IMR-90 (cell line): ENCODE data around the gene ALKAL2. TPM values are rescaled to one million over a fixed set of nuclear protein-coding genes. Genes with fewer than 3 reads are reported as not detected.
A peak's percentile ranks its signal among the peaks of the same experiment; 100 is the strongest.

Experiments
- ATAC-seq: fragments of 200-7000 bp; cut with Tn5 transposase; 2 replicates; pipeline ENCODE4 v1.9.1; 2020; ENCODE audit warnings: low read depth, mild to moderate bottlenecking, moderate library complexity
- BruUV-seq: library from RNA; stranded (reverse); fragments of 400-500 nt; replicated peaks from 2 replicates; lab custom pipeline; 2021; lab: Mats Ljungman, UMichigan
- CTCF ChIA-PET: fragments of 300-600 bp; formaldehyde crosslinking; extraction: SDS; loops from one replicate; lab custom pipeline; 2021; ENCODE audit warnings: antibody characterized with exemption; lab: Yijun Ruan, JAX
- POLR2A ChIA-PET: fragments of 300-600 bp; sonication (Branson Sonifier 250); formaldehyde crosslinking; loops from one replicate; lab custom pipeline; 2022; ENCODE audit warnings: antibody characterized with exemption; ENCODE audit not compliant: unreplicated experiment; lab: Charles Lee
- DNase-seq: peaks from one replicate; pipeline ENCODE4 v3.0.0; 2013
- H2AFZ ChIP-seq: replicated peaks from 2 replicates; pipeline ENCODE3; 2013; ENCODE audit warnings: low read length, mild to moderate bottlenecking; ENCODE audit not compliant: poor library complexity
- H2AK5ac ChIP-seq: 2 replicates; pipeline ENCODE4 v1.6.1; 2013; ENCODE audit warnings: low read depth, low read length, inconsistent platforms
- H2AK9ac ChIP-seq: replicated peaks from 2 replicates; pipeline ENCODE3; 2013; ENCODE audit warnings: mild to moderate bottlenecking, low read depth, low read length, moderate library complexity; ENCODE audit not compliant: poor library complexity
- H2BK120ac ChIP-seq: 2 replicates; pipeline ENCODE4 v1.6.1; 2013; ENCODE audit warnings: low read depth, low read length, inconsistent platforms
- H2BK15ac ChIP-seq: 3 replicates; pipeline ENCODE4 v1.6.1; 2013; ENCODE audit warnings: low read depth, low read length, inconsistent platforms
- H2BK20ac ChIP-seq: 2 replicates; pipeline ENCODE4 v1.6.1; 2013; ENCODE audit warnings: low read depth, mild to moderate bottlenecking, inconsistent platforms, low read length, moderate library complexity
- H2BK5ac ChIP-seq: 2 replicates; pipeline ENCODE4 v1.6.1; 2013; ENCODE audit warnings: mild to moderate bottlenecking, low read depth, low read length, inconsistent platforms; ENCODE audit not compliant: poor library complexity, severe bottlenecking
- H3K14ac ChIP-seq: replicated peaks from 2 replicates; pipeline ENCODE4 v1.6.1; 2013; ENCODE audit warnings: low read depth, low read length, inconsistent platforms
- H3K18ac ChIP-seq: 2 replicates; pipeline ENCODE4 v1.6.1; 2013; ENCODE audit warnings: low read depth, low read length, control low read depth
- H3K23ac ChIP-seq: 2 replicates; pipeline ENCODE4 v1.6.1; 2013; ENCODE audit warnings: low read depth, low read length, inconsistent platforms
- H3K27ac ChIP-seq: 2 replicates; pipeline ENCODE4 v1.5.1; 2013; ENCODE audit warnings: mild to moderate bottlenecking, control low read depth, low read length; ENCODE audit not compliant: insufficient read depth
- H3K27me3 ChIP-seq: 2 replicates; pipeline ENCODE4 v1.6.1; 2013; ENCODE audit warnings: low read length; ENCODE audit not compliant: control insufficient read depth, insufficient read depth
- H3K36me3 ChIP-seq: 2 replicates; pipeline ENCODE4 v1.6.1; 2013; ENCODE audit warnings: low read length, mixed read lengths; ENCODE audit not compliant: control insufficient read depth, insufficient read depth
- H3K4ac ChIP-seq: 2 replicates; pipeline ENCODE4 v1.6.1; 2013; ENCODE audit warnings: low read depth, low read length, inconsistent platforms
- H3K4me1 ChIP-seq: 2 replicates; pipeline ENCODE4 v1.6.1; 2013; ENCODE audit warnings: low read length, mixed read lengths; ENCODE audit not compliant: control insufficient read depth, insufficient read depth
- H3K4me2 ChIP-seq: 2 replicates; pipeline ENCODE4 v1.6.1; 2013; ENCODE audit warnings: low read depth, mild to moderate bottlenecking, control low read depth, low read length, moderate library complexity
- H3K4me3 ChIP-seq: 2 replicates; pipeline ENCODE4 v1.5.1; 2013; ENCODE audit warnings: low read depth, mild to moderate bottlenecking, control low read depth, low read length, moderate library complexity; ENCODE audit not compliant: insufficient read depth
- H3K56ac ChIP-seq: 2 replicates; pipeline ENCODE4 v1.6.1; 2013; ENCODE audit warnings: low read length, inconsistent platforms; ENCODE audit not compliant: insufficient read depth; ENCODE audit errors: extremely low read depth
- H3K79me1 ChIP-seq, 2 experiments: 2 replicates each; pipeline ENCODE4 v1.6.1; 2013; ENCODE audit warnings: low read length in 2 of 2, inconsistent platforms in 1 of 2, low read depth in 1 of 2
- H3K9ac ChIP-seq: 2 replicates; pipeline ENCODE4 v1.6.1; 2013; ENCODE audit warnings: low read depth, low read length, control low read depth
- H3K9me1 ChIP-seq: 2 replicates; pipeline ENCODE4 v1.6.1; 2013; ENCODE audit warnings: low read length, inconsistent platforms; ENCODE audit not compliant: insufficient read depth
- H3K9me3 ChIP-seq: 2 replicates; pipeline ENCODE4 v1.6.1; 2013; ENCODE audit warnings: low read length; ENCODE audit not compliant: control insufficient read depth, insufficient read depth
- H4K20me1 ChIP-seq: 2 replicates; pipeline ENCODE4 v1.6.1; 2013; ENCODE audit warnings: low read length, inconsistent platforms; ENCODE audit not compliant: insufficient read depth
- H4K5ac ChIP-seq: 2 replicates; pipeline ENCODE4 v1.6.1; 2013; ENCODE audit warnings: mild to moderate bottlenecking, low read depth, low read length, control low read depth
- H4K8ac ChIP-seq, 2 experiments: 2 replicates each; pipeline ENCODE4 v1.6.1; 2013; ENCODE audit warnings: low read depth in 2 of 2, low read length in 2 of 2, control low read depth in 1 of 2, inconsistent platforms in 1 of 2
- H4K91ac ChIP-seq: 2 replicates; pipeline ENCODE4 v1.6.1; 2013; ENCODE audit warnings: low read depth, low read length, inconsistent platforms; ENCODE audit not compliant: insufficient read depth
- BHLHE40 ChIP-seq: fragments of 150-350 bp; IDR thresholded peaks from 2 replicates; pipeline ENCODE4 v1.6.1; 2016; ENCODE audit warnings: mild to moderate bottlenecking, low read depth, low read length
- CEBPB ChIP-seq: IDR thresholded peaks from 2 replicates; pipeline ENCODE4 v1.6.1; 2012; ENCODE audit warnings: low read depth, low read length, improper control_type of control experiment
- CTCF ChIP-seq: conservative IDR thresholded peaks from 2 replicates; pipeline ENCODE4 v1.5.1; 2012; ENCODE audit warnings: mild to moderate bottlenecking, low read depth, low read length, improper control_type of control experiment
- ELK1 ChIP-seq: fragments of 150-350 bp; IDR thresholded peaks from 2 replicates; pipeline ENCODE4 v1.6.1; 2016; ENCODE audit warnings: low read depth, mild to moderate bottlenecking, low read length, moderate library complexity, borderline replicate concordance
- FOS ChIP-seq: fragments of 150-350 bp; IDR thresholded peaks from 2 replicates; pipeline ENCODE4 v1.6.1; 2016; ENCODE audit warnings: low read depth, low read length
- MAFK ChIP-seq: IDR thresholded peaks from 2 replicates; pipeline ENCODE4 v1.6.1; 2012; ENCODE audit warnings: low read depth, low read length, improper control_type of control experiment
- MAZ ChIP-seq: IDR thresholded peaks from 2 replicates; pipeline ENCODE4 v1.6.1; 2012; ENCODE audit warnings: low read depth, mild to moderate bottlenecking, low read length, improper control_type of control experiment, moderate library complexity, borderline replicate concordance
- MXI1 ChIP-seq: IDR thresholded peaks from 2 replicates; pipeline ENCODE4 v1.6.1; 2012; ENCODE audit warnings: low read depth, mild to moderate bottlenecking, low read length, moderate library complexity, borderline replicate concordance
- POLR2A ChIP-seq: IDR thresholded peaks from 2 replicates; pipeline ENCODE4 v1.6.1; 2012; ENCODE audit warnings: mild to moderate bottlenecking, low read depth, low read length
- RAD21 ChIP-seq: IDR thresholded peaks from 2 replicates; pipeline ENCODE4 v1.6.1; 2012; ENCODE audit warnings: low read length, improper control_type of control experiment
- RCOR1 ChIP-seq: IDR thresholded peaks from 2 replicates; pipeline ENCODE4 v1.6.1; 2012; ENCODE audit warnings: mild to moderate bottlenecking, low read length, improper control_type of control experiment; ENCODE audit not compliant: insufficient replicate concordance
- RFX5 ChIP-seq: IDR thresholded peaks from 2 replicates; pipeline ENCODE4 v1.8.0; 2012; ENCODE audit warnings: low read depth, mild to moderate bottlenecking, low read length, moderate library complexity
- SMC3 ChIP-seq: fragments of 150-350 bp; IDR thresholded peaks from 2 replicates; pipeline ENCODE4 v1.6.1; 2016; ENCODE audit warnings: low read depth, mild to moderate bottlenecking, antibody characterized with exemption, low read length, moderate library complexity
- USF2 ChIP-seq: fragments of 150-350 bp; IDR thresholded peaks from 2 replicates; pipeline ENCODE4 v1.6.1; 2017; ENCODE audit warnings: mild to moderate bottlenecking, antibody characterized with exemption, low read length, low read depth
- WGBS, 2 experiments: methylation state at CpG; one replicate each; pipeline versions ENCODE4 v1.1.5 to v1.1.7; 2013; ENCODE audit warnings: missing lambda C conversion rate in 2 of 2; ENCODE audit not compliant: insufficient read length in 1 of 2; ENCODE audit errors: extremely low coverage in 2 of 2; 5-methylcytosine and 5-hydroxymethylcytosine counted together
- dilution Hi-C: fragments of 300-500 bp; cut with HindIII; formaldehyde crosslinking; loops from one replicate; pipeline ENCODE4 v1.14.3; 2018; ENCODE audit warnings: low sequenced_read_pairs; ENCODE audit not compliant: unreplicated experiment
- in situ Hi-C: fragments of 300-500 bp; cut with MboI; formaldehyde crosslinking; loops from 3 replicates; pipeline ENCODE4 v1.14.3; 2019; ENCODE audit warnings: low sequenced_read_pairs, inconsistent platforms, mixed read lengths
- intact Hi-C: fragments of 100-400 bp; cut with micrococcal nuclease; formaldehyde crosslinking; loops from 2 replicates; pipeline ENCODE4 v1.10.0; 2022
- polyA plus RNA-seq, 3 experiments: library from polyadenylated mRNA; depleted of rRNA; stranded (reverse); fragments of >200 nt; gene quantifications; 2 replicates each; pipeline ENCODE4 v1.2.3, GENCODE V29; 2012; ENCODE audit warnings: low replicate concordance in 1 of 3
- total RNA-seq: library from RNA; depleted of rRNA; stranded (reverse); fragments of >200 nt; gene quantifications from 2 replicates; pipeline ENCODE4 v1.2.3, GENCODE V29; 2012

The ALKAL2 gene
- total and polyA plus RNA-seq, 2 of the 4 experiments (the other 2 are of a cell fraction) = not detected

- Histone ChIP-seq H2AK9ac (no peak overlapping the region), H2BK120ac (no peak overlapping the region), H3K36me3 (peaks cover 21% of the 10 kb centered on the region), H2BK15ac (no peak overlapping the region), H3K18ac (peak overlapping the region; percentile 62; the same call in 1 of the 2 replicates), H3K14ac (no peak overlapping the region), H3K9ac (peak overlapping the region; percentile 36), H3K4me2 (peak overlapping the region; percentile 22; the same call in 1 of the 2 replicates), H3K27me3 (no peaks in the 10 kb centered on the region), H3K56ac (no peak overlapping the region), H2AFZ (no peak overlapping the region), H2BK20ac (no peak overlapping the region), H2AK5ac (no peak overlapping the region), H3K9me3 (no peaks in the 10 kb centered on the region), H4K20me1 (no peaks in the 10 kb centered on the region), H4K91ac (no peak overlapping the region), H2BK5ac (peak overlapping the region; percentile 59), H3K27ac (peak overlapping the region; percentile 87; the same call in 1 of the 2 replicates), H3K4me3 (no peak overlapping the region), H4K5ac (no peak overlapping the region), H4K8ac (no peak overlapping the region), H3K9me1 (0 out of 2 replicates have a peak, but pooled peaks cover 3% of the 10 kb centered on the region), H3K79me1 (no peaks in the 10 kb centered on the region), H3K4me1 (no peaks in the 10 kb centered on the region; the same call in 1 of the 2 replicates), H3K23ac (no peak overlapping the region), H3K4ac (no peak overlapping the region)
- dilution Hi-C loops = no loop called here
- WGBS, 2 experiments = no CpG with 5 or more reads among the region's 6 CpGs
- no TSS peak for BruUV-seq
- CTCF ChIA-PET = interaction anchor here (0.8 to 1.6 kb wide), 9 partner anchors 10 to 44 kb away, joined by 3 to 9 read pairs (median 6); no protein-coding TSS in a partner anchor
- in situ Hi-C loops = loop anchor here (10.0 kb wide), 2 partner anchors 418 to 1298 kb away; no protein-coding TSS in a partner anchor
- POLR2A ChIA-PET = interaction anchor here (0.8 kb wide), 1 partner anchor 8 kb away, joined by 3 read pairs; no protein-coding TSS in a partner anchor
- intact Hi-C loops = loop anchor here (1.0 to 2.0 kb wide), 3 partner anchors 14 to 1300 kb away; no protein-coding TSS in a partner anchor
- DNase-seq (peak; percentile 85), ATAC-seq (peak; percentile 94)
- TF ChIP-seq USF2 (no peak), FOS (no peak), SMC3 (peak; percentile 60), RFX5 (no peak), RAD21 (peak; percentile 55), RCOR1 (no peak), ELK1 (no peak), BHLHE40 (no peak), POLR2A (no peak), CTCF (peak; percentile 74), MAZ (peak; percentile 81), MAFK (peak; percentile 32; the same call in 1 of the 2 replicates), CEBPB (peak; percentile 0; the same call in 1 of the 2 replicates), MXI1 (peak; percentile 21; the same call in 1 of the 2 replicates)
Observed at GRCh38 chr2:246489-247144, 41.3 kb downstream of the ALKAL2 start.
